ENCODE measurements around the gene ABLIM3. TPM values are rescaled to one million over a fixed set of nuclear protein-coding genes. Genes with fewer than 3 reads are reported as not detected.

The ABLIM3 gene
- total and polyA plus RNA-seq, 2 of the 13 experiments (the other 11 are each of a cell fraction or from before 2014, with no cell fraction given): 0.53 to 6.3 TPM

DNA sequence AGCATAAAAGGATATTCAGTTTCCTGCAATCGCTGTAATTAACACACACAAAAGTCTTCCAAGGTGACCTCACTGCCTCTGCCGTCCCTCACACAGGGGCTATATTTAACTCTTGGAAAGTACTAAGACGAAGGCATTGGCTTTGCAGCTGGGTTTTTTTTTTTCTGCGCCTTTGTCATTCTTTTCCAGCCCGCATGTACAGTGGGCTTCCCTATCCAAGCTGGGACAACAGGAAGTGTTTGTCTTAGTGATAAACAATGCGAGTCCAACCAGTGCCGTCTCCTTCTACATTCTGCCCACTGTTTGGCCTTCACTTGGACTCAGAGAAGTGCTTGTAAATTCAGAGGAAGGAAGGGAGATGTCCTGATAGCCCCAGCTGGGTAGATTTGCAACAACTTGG, 148.0 kb downstream of the ABLIM3 start:
- no peak for DNase-seq (ENCODE audit: low spot score)
- TF ChIP-seq ETV6 (CRISPR knock-in tag; conservative IDR thresholded peaks at IDR 0.05) (no peak), ZNF678 (CRISPR knock-in tag; IDR thresholded peaks at IDR 0.05) (no peak), ZNF670 (CRISPR knock-in tag; IDR thresholded peaks at IDR 0.05; ENCODE audit: borderline replicate concordance) (no peak), MTF1 (CRISPR knock-in tag; IDR thresholded peaks at IDR 0.05) (no peak), HIVEP1 (CRISPR knock-in tag; IDR thresholded peaks at IDR 0.05) (no peak), ZNF180 (CRISPR knock-in tag; IDR thresholded peaks at IDR 0.05; ENCODE audit: borderline replicate concordance, low read depth) (no peak), TAF1 (CRISPR knock-in tag; IDR thresholded peaks at IDR 0.05) (no peak), ZNF598 (CRISPR knock-in tag; IDR thresholded peaks at IDR 0.05; ENCODE audit: borderline replicate concordance) (no peak), TMF1 (CRISPR knock-in tag; IDR thresholded peaks at IDR 0.05; ENCODE audit: low read depth) (no peak)
- CTCF ChIA-PET (ENCODE audit: low intra/inter-chr PET ratio, low total read pairs): no interaction called here
- H3K9ac ChIP-seq (ENCODE audit: insufficient read depth, low read depth, low read length): no peak overlapping the region
- POLR2A ChIA-PET: no interaction called here
- H3K27ac ChIP-seq (ENCODE audit: extremely low read length, insufficient read depth, low read length): no peak overlapping the region
- no peak overlapping the region for H3K4me3 ChIP-seq (replicated peaks in 1 of 3; ENCODE audit: insufficient read depth in 1 of 3, low read depth in 2 of 3, low read length in 3 of 3)
- H3K9me3 ChIP-seq (ENCODE audit: low read length): no peaks in the 10 kb centered on the region
- in situ Hi-C loops (cut with HindIII; ENCODE audit: extremely low pct_ligation_motif_present, low pct_unique_long_range_greater_than_20kb) (no loop called here), intact Hi-C loops (cut with micrococcal nuclease; ENCODE audit: unreplicated experiment) (no loop called here)
- no peaks in the 10 kb centered on the region for H3K27me3 ChIP-seq (ENCODE audit: control insufficient read depth in 1 of 2, insufficient read depth in 2 of 2, low read length in 2 of 2)
- no TSS peak for BruUV-seq (replicated peaks)
- H3K4me2 ChIP-seq (ENCODE audit: low read depth, low read length): no peak overlapping the region
- H3K36me3 ChIP-seq (replicated peaks in 1 of 2; ENCODE audit: control insufficient read depth in 1 of 2, insufficient read depth in 2 of 2, low read length in 2 of 2): no peaks in the 10 kb centered on the region
- WGBS (ENCODE audit: low lambda C conversion rate): 68% methylated on average over 7 of the region's 7 CpGs
- H3K4me1 ChIP-seq (ENCODE audit: insufficient read depth, low read length): no peaks in the 10 kb centered on the region
- no peak for ATAC-seq
- no peaks in the 10 kb centered on the region for H4K20me1 ChIP-seq (ENCODE audit: insufficient read depth, low read length)
- no peak for FAIRE-seq
- H3K79me2 ChIP-seq (ENCODE audit: insufficient read depth, low read length): no peaks in the 10 kb centered on the region
- no peak overlapping the region for H2AFZ ChIP-seq (ENCODE audit: low read length)
